ENCODE data around the gene DIP2B.

Gene DIP2B

DNA sequence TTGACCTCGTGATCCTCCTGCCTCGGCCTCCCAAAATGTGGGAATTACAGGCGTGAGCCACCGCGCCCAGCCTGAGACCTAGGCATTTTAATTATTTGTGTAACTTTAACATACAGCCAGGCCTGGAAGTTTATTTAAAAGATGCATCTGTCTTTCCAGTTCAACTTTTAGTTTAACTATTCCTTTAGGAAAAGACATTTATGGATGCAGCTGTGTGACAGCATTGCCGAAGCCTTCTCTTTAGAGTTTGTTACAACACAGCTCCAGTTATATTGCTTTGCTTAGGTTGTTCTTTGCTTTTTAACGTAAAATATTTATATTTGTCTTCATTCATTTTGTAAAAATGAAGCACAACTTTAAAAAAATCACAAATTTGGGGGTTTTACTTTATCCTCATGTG, 67.0 kb downstream of the DIP2B start:
- in situ Hi-C loops (cut with MboI; ENCODE audit: low sequenced_read_pairs): no loop called here

- in situ Hi-C loops (cut with MboI; ENCODE audit: low sequenced_read_pairs): no loop called here
These were observed 67.5 kb downstream of the DIP2B start for GRCh38 chr12:50572287-50572686.

GRCh38 chr12:50572760-50573159, 68.0 kb downstream of the DIP2B start:
- in situ Hi-C loops (cut with MboI; ENCODE audit: low sequenced_read_pairs): no loop called here

- in situ Hi-C loops (cut with MboI; ENCODE audit: low sequenced_read_pairs): no loop called here
These were observed 68.5 kb downstream of the DIP2B start for GRCh38 chr12:50573271-50573670.

DNA sequence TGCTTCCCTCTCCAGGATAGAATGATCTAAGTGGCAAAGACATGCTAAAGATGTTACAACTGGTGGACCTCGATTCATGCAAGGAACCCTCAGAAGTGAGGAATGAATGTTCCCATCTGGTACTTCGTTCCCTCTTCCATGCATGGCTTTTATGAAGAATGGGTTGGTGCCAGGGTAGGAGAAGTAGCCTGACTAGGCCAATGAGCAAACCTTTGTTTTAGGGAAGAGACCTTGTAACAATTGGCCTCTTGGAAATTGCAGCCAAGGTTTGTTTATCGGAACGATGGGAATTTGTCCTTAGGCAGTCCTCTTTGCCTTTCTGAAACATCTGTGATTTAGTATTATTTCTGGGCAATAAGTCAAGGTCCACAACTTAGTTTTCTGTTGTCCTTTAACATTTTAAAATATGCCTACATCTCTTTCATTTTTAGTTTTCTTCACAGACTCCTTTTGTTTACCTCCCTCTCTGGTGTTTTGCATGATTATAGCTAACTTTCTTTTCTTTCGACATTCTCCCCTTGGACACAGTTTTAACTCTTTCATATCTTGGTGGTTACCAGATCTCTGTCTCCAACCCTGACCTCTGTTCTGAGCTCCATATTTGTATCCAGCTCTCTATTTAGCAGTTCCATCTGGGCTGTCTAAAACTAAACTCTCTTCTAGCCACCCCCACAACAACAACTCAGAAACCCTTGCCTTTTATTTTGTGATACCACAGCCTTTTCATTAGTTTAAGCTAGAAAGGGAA, 70.0 kb downstream of the DIP2B start:
- in situ Hi-C loops (cut with MboI; ENCODE audit: low sequenced_read_pairs): no loop called here

DNA sequence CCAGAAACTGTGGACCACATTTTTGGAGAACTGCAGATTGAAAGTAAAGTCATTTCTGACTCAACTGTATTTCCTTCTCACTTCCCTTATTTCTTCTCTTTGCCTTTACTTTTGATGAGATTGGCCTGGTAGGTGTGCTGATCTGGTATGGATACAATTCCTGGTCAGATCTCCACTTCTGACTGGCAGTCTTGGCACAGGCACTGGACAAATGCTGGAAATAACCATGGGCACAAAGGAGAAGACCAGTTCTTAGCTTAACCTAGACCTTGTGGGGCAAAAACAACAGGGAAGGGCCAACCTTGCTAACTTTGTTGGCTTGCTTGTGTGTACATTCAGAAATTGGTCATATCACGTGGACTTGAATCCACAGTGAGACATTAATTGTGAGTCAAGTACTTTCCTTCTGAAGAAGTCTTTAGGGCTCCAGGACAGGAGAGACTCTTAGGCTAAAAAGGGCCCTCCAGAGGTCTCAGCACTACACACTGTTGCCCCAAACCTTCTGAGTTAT, 75.0 kb downstream of the DIP2B start:
- in situ Hi-C loops (cut with MboI; ENCODE audit: low sequenced_read_pairs): no loop called here

DNA sequence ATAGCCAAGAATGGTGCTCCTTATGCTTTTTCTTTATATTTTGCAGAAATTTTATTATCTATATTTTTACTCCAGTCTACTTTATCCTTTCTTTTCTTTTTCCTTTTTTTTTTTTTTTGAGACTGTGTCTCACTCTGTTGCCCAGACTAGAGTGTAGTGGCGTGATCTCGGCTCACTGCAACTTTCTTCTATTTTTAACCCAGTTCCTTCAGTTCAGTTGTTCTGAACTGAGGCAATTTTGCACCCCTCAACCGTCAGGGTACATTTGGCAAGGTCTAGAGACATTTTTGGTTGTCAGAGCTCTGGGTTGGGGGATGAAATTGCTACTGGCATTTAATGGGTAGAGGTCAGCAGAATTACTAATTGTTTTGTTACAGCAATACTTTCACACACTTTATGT, 75.7 kb downstream of the DIP2B start:
- in situ Hi-C loops (cut with MboI; ENCODE audit: low sequenced_read_pairs): no loop called here

- in situ Hi-C loops (cut with MboI; ENCODE audit: low sequenced_read_pairs): no loop called here
These were observed 76.7 kb downstream of the DIP2B start for GRCh38 chr12:50581226-50582184.

- in situ Hi-C loops (cut with MboI; ENCODE audit: low sequenced_read_pairs): no loop called here
These were observed 79.3 kb downstream of the DIP2B start for GRCh38 chr12:50584135-50584534.

GRCh38 chr12:50589650-50590435, 85.1 kb downstream of the DIP2B start:
- in situ Hi-C loops (cut with MboI; ENCODE audit: low sequenced_read_pairs): no loop called here

DNA sequence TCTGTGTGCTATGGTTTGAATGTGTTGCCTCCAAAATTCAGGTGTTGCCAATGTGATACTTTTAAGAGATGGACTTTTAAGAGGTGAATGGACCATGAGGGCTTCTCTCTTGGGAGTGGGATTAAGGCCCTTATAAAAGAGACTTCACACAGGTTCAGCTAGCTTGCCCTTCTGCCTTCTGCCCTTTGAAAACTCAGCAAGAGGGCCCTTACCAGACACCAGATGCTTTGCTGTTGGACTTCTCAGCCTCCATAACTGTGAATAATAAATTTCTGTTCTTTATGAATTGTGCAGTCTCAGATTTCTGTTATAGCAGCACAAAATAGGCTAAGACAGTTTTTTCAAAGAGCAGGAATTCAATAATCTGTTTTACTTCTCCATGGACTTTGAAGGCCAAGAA, 86.1 kb downstream of the DIP2B start:
- in situ Hi-C loops (cut with MboI; ENCODE audit: low sequenced_read_pairs): no loop called here

GRCh38 chr12:50595667-50596066, 90.9 kb downstream of the DIP2B start:
- in situ Hi-C loops (cut with MboI; ENCODE audit: low sequenced_read_pairs): no loop called here

DNA sequence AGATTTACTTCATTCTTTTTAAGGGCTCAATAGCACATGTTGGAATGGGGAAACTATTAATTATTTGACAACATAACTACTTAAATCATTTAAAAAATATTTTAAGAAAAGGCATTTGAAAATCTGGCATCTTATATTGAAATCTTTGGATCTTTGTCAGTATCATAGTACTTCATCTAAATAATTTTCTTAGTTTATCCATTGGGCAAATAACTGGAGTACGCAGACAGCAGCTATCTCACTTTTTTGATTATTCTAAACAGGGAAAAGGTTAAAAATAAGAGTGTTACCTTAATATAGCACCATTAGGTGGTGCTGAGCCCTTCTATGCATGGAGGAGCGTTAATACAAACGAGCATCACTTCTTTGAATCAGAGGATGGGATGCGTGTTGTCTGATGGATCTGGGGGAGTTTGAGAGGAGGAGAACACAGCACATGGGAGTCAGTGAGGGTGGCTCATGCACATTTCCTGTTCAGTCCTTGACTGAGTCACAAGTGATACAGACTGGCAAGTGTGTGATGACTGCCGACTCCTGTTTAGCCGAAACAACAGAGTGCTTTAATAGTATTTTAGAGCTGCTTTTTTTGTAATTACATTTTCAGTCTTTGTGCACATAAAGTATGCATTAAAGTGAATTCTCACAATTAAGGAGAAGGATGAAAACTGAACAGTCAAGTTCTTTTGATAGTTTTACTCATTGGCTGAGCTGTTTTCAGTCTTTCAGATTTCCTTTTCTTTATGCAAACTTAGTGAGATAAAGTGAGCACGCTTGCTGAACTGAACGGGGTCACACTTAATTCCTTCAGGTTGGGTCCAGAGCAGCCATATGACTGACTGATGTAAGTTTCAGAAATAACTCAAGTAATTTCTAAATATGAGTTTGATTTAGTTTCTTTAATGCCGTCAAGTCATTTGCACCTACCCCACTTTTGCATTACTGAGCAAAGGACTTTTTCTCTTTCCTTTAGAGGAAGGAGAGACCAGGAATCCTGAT, 92.7 kb downstream of the DIP2B start:
- in situ Hi-C loops (cut with MboI; ENCODE audit: low sequenced_read_pairs): no loop called here

DNA sequence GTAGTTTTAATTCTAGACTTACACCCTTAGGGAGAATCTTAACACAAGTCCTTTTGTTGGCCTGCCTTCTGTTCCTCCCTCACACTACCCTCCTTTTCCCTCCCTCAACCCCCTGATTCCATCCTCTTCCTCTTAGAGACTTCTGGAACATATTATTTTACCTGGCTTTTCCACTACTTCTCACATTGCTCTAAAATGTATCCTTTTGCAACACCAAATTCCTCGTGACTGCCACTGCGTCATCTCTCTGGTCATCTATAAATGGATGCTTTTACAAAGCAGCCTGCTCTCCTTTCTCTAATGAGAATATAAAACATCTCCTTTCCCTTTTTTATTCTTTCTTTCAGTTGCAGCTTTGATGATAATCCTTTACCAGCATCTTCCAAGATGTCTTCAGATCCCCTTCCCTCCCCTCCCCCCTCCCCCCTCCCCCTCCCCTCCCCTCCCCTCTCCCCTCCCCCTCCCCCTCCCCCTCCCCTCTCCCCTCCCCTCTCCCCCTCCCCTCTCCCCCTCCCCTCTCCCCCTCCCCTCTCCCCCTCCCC, 93.6 kb downstream of the DIP2B start:
- in situ Hi-C loops (cut with MboI; ENCODE audit: low sequenced_read_pairs): no loop called here

- in situ Hi-C loops (cut with MboI; ENCODE audit: low sequenced_read_pairs): no loop called here
These were observed 94.7 kb downstream of the DIP2B start for GRCh38 chr12:50599366-50600095.

GRCh38 chr12:50600364-50600763, 95.6 kb downstream of the DIP2B start:
- in situ Hi-C loops (cut with MboI; ENCODE audit: low sequenced_read_pairs): no loop called here

- in situ Hi-C loops (cut with MboI; ENCODE audit: low sequenced_read_pairs): no loop called here
These were observed 99.2 kb downstream of the DIP2B start for GRCh38 chr12:50603817-50604639.

DNA sequence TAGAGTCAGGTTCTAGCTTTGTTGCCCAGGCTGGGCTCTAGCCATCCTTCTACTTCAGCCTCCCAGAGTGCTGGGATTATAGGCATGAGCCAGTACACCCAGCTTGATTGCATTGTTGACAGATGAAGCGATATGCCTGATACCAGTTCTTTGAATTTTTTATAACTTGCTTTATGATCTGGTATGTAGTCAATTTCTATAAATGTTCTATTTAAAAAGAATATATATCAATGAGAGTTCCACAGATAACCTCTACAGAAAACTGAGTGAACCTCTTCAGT, 99.8 kb downstream of the DIP2B start:
- in situ Hi-C loops (cut with MboI; ENCODE audit: low sequenced_read_pairs): no loop called here
